Loucy (cell line): ENCODE measurements around the gene OR1J4.
"Not testable (repeated sequence)": the region's sequence is repeated elsewhere in the genome, so short reads cannot be mapped to it uniquely, and the experiment has no call there.

Experiments
- CTCF ChIP-seq: fragments of 200-600 bp; sonication (generic); conservative IDR thresholded peaks from 2 replicates; pipeline ENCODE4 v1.5.1; 2014; ENCODE audit warnings: mild to moderate bottlenecking, antibody characterized with exemption, low read length
- EZH2phosphoT487 ChIP-seq: fragments of 200-600 bp; IDR thresholded peaks from 2 replicates; pipeline ENCODE4 v1.6.1; 2018; ENCODE audit warnings: antibody characterized with exemption, mild to moderate bottlenecking, moderate library complexity, borderline replicate concordance

GRCh38 chr9:122537066-122537465, 18.1 kb downstream of the OR1J4 start:
- TF ChIP-seq CTCF, EZH2phosphoT487: not testable (repeated sequence)
